K562 (cell line): ENCODE results near the gene TENM3. TPM values are rescaled to one million over a fixed set of nuclear protein-coding genes. Genes with fewer than 3 reads are reported as not detected.

Experiments used
- ATAC-seq: fragments of 200-7000 bp; cut with Tn5 transposase; 3 replicates; pipeline ENCODE4 v1.9.1; 2020; ENCODE audit warnings: moderate library complexity
- BruUV-seq: library from RNA; stranded (reverse); fragments of 400-500 nt; replicated peaks from 2 replicates; lab custom pipeline; 2021; lab: Mats Ljungman, UMichigan
- CTCF ChIA-PET: fragments of 300-600 bp; formaldehyde crosslinking; extraction: SDS; loops from one replicate; lab custom pipeline; 2021; ENCODE audit warnings: low intra/inter-chr PET ratio; lab: Yijun Ruan, JAX
- POLR2A ChIA-PET: fragments of 300-600, 350-650 bp; sonication (Branson Sonifier 250); formaldehyde crosslinking; extraction: SDS; loops from one replicate; lab custom pipeline; 2021; ENCODE audit warnings: antibody characterized with exemption, inconsistent platforms; lab: Yijun Ruan, JAX
- DNase-seq, 4 experiments: peaks; one replicate each; pipeline versions ENCODE4 v3.0.0 to v3.0.0-alpha.2; 2011 to 2018; ENCODE audit warnings: low spot score in 3 of 4, mixed read lengths in 3 of 4; ENCODE audit errors: extremely low read depth in 1 of 4
- FAIRE-seq: peaks from 2 replicates; lab custom pipeline; 2011; peaks lifted over from hg19 to GRCh38; lab: Jason Lieb, UNC
- H2AFZ ChIP-seq: 2 replicates; pipeline ENCODE4 v1.6.0; 2011; ENCODE audit warnings: low read depth, low read length, control low read depth, inconsistent platforms
- H3K27ac ChIP-seq: fragments of 200-600 bp; 3 replicates; pipeline ENCODE4 v1.8.0; 2011; ENCODE audit warnings: low read depth, mild to moderate bottlenecking, control low read depth, inconsistent platforms, low read length, moderate library complexity, mixed read lengths; ENCODE audit errors: extremely low read depth
- H3K27me3 ChIP-seq, 2 experiments: fragments of 300-600 bp in 1 of 2; 2 replicates in 1 of 2; 3 replicates in 1 of 2; pipeline versions ENCODE4 v1.6.0 to v1.8.0; 2011; ENCODE audit warnings: inconsistent platforms in 2 of 2, low read length in 2 of 2, mild to moderate bottlenecking in 1 of 2, mixed read lengths in 1 of 2, moderate library complexity in 1 of 2; ENCODE audit not compliant: control insufficient read depth in 2 of 2, insufficient read depth in 2 of 2
- H3K36me3 ChIP-seq: fragments of 300-600 bp; 3 replicates; pipeline ENCODE4 v1.8.0; 2011; ENCODE audit warnings: mild to moderate bottlenecking, low read length, inconsistent platforms; ENCODE audit not compliant: control insufficient read depth, insufficient read depth
- H3K4me1 ChIP-seq, 2 experiments: fragments of 200-600 bp in 1 of 2; replicated peaks in 1 of 2; 2 replicates in 1 of 2; 3 replicates in 1 of 2; pipeline versions ENCODE4 v1.5.1 to v1.8.0; 2011; ENCODE audit warnings: inconsistent platforms in 2 of 2, low read length in 2 of 2, mild to moderate bottlenecking in 1 of 2, mixed read lengths in 1 of 2, moderate library complexity in 1 of 2; ENCODE audit not compliant: control insufficient read depth in 2 of 2, insufficient read depth in 2 of 2
- H3K4me2 ChIP-seq: 2 replicates; pipeline ENCODE4 v1.6.1; 2011; ENCODE audit warnings: low read length, control low read depth, inconsistent platforms, mixed read lengths; ENCODE audit not compliant: insufficient read depth
- H3K4me3 ChIP-seq: fragments of 200-600 bp; sonication (generic), shearing (Covaris generic); 2 replicates; pipeline ENCODE4 v1.5.1; 2016; ENCODE audit warnings: control low read depth, inconsistent platforms
- H3K79me2 ChIP-seq: fragments of 200-600 bp; 3 replicates; pipeline ENCODE4 v1.8.0; 2011; ENCODE audit warnings: low read length, inconsistent platforms; ENCODE audit not compliant: control insufficient read depth, insufficient read depth
- H3K9ac ChIP-seq, 2 experiments: 2 replicates each; pipeline versions ENCODE4 v1.6.0 to v1.6.1; 2011; ENCODE audit warnings: low read depth in 2 of 2, low read length in 2 of 2, control low read depth in 1 of 2, inconsistent platforms in 1 of 2, mild to moderate bottlenecking in 1 of 2, mixed read lengths in 1 of 2; ENCODE audit not compliant: insufficient read depth in 1 of 2
- H3K9me1 ChIP-seq: one replicate; pipeline ENCODE4 v1.6.0; 2011; ENCODE audit warnings: inconsistent platforms, mild to moderate bottlenecking, low read length, moderate library complexity; ENCODE audit not compliant: control insufficient read depth, insufficient read depth
- H3K9me3 ChIP-seq: replicated peaks from 2 replicates; pipeline ENCODE4 v1.5.1; 2011; ENCODE audit warnings: low read depth, low read length, inconsistent platforms; ENCODE audit not compliant: control insufficient read depth, insufficient read depth
- H4K20me1 ChIP-seq: replicated peaks from 2 replicates; pipeline ENCODE4 v1.6.1; 2011; ENCODE audit warnings: low read length, inconsistent platforms, mixed read lengths; ENCODE audit not compliant: control insufficient read depth, insufficient read depth
- ATF7 ChIP-seq: fragments of 450-650 bp; IDR thresholded peaks from 2 replicates; pipeline ENCODE4 v1.7.1; 2014; ENCODE audit warnings: mild to moderate bottlenecking, moderate library complexity
- BHLHE40 ChIP-seq: IDR thresholded peaks from 2 replicates; pipeline ENCODE4 v1.6.1; 2011; ENCODE audit warnings: low read length, improper control_type of control experiment
- CC2D1A ChIP-seq: fragments of 450-650 bp; IDR thresholded peaks from 2 replicates; pipeline ENCODE4 v1.6.1; 2017; ENCODE audit warnings: mild to moderate bottlenecking
- EP300 ChIP-seq: IDR thresholded peaks from 2 replicates; pipeline ENCODE4 v1.6.1; 2012; ENCODE audit warnings: low read length, improper control_type of control experiment
- GTF3C2 ChIP-seq: IDR thresholded peaks from 3 replicates; pipeline ENCODE4 v1.6.1; 2011; ENCODE audit warnings: borderline replicate concordance, mild to moderate bottlenecking, moderate library complexity; ENCODE audit not compliant: insufficient read length; ENCODE audit errors: extremely low read depth
- L3MBTL2 ChIP-seq: fragments of 450-650 bp; IDR thresholded peaks from 2 replicates; pipeline ENCODE4 v1.6.1; 2016; ENCODE audit warnings: mild to moderate bottlenecking, moderate library complexity
- MYBL2 ChIP-seq, 2 experiments: fragments of 450-650 bp in 1 of 2; sonication (generic) in 1 of 2; formaldehyde crosslinking in 1 of 2; IDR thresholded peaks; 2 replicates each; pipeline versions ENCODE4 v1.6.1 to v1.8.1; 2017 to 2022; ENCODE audit warnings: borderline replicate concordance in 1 of 2, inconsistent platforms in 1 of 2, low read depth in 1 of 2, mild to moderate bottlenecking in 1 of 2, missing genetic modification reagents in 1 of 2, moderate library complexity in 1 of 2
- NFYB ChIP-seq: IDR thresholded peaks from 2 replicates; pipeline ENCODE4 v1.6.1; 2011; ENCODE audit warnings: mild to moderate bottlenecking, moderate library complexity; ENCODE audit not compliant: insufficient read length; ENCODE audit errors: extremely low read depth
- NR3C1 ChIP-seq: sonication (generic); formaldehyde crosslinking; IDR thresholded peaks from 2 replicates; pipeline ENCODE4 v1.8.1; 2022; ENCODE audit warnings: missing genetic modification reagents
- SP1 ChIP-seq: sonication (generic); formaldehyde crosslinking; IDR thresholded peaks from 2 replicates; pipeline ENCODE4 v1.8.1; 2022; ENCODE audit warnings: mild to moderate bottlenecking, missing genetic modification reagents
- VEZF1 ChIP-seq: fragments of 200-800 bp; sonication (Bioruptor generic); IDR thresholded peaks from 2 replicates; pipeline ENCODE4 v1.6.1; 2017; ENCODE audit warnings: missing genetic modification characterization, missing compliant biosample characterization
- ZMIZ1 ChIP-seq, 2 experiments: fragments of 150-350 bp in 1 of 2; IDR thresholded peaks; 2 replicates each; pipeline ENCODE4 v1.6.1; 2012 to 2016; ENCODE audit warnings: low read depth in 2 of 2, low read length in 2 of 2, mild to moderate bottlenecking in 1 of 2, moderate library complexity in 1 of 2
- ZNF133 ChIP-seq: fragments of 250-450 bp; sonication (Bioruptor Pico); IDR thresholded peaks from 2 replicates; pipeline ENCODE4 v1.4.0; 2020; ENCODE audit warnings: mild to moderate bottlenecking
- ZNF384 ChIP-seq: IDR thresholded peaks from 2 replicates; pipeline ENCODE4 v1.6.1; 2012; ENCODE audit warnings: low read depth, low read length, improper control_type of control experiment
- WGBS: fragments of 100-300 bp; shearing (Covaris generic); methylation state at CpG from one replicate; pipeline ENCODE4 v1.1.6; 2016; ENCODE audit warnings: low coverage, mixed read lengths; ENCODE audit not compliant: insufficient coverage; ENCODE audit errors: missing lambda C conversion rate; 5-methylcytosine and 5-hydroxymethylcytosine counted together
- in situ Hi-C: fragments of 300-500 bp; cut with MboI; formaldehyde crosslinking; loops from 4 replicates; pipeline ENCODE4 v1.15.0; 2018; ENCODE audit warnings: inconsistent platforms, mixed read lengths
- intact Hi-C: fragments of 100-400 bp; cut with micrococcal nuclease; formaldehyde crosslinking; loops from 2 replicates; pipeline ENCODE4 v1.14.2; 2022
- polyA plus RNA-seq, 8 experiments: library from polyadenylated mRNA; depleted of rRNA in 4 of 8; stranded (reverse) in 5 of 8; unstranded in 3 of 8; fragments of >200 nt; fragmentation: Nextera tagmentation in 2 of 8; fragmentation: Illumina TruSeq in 1 of 8; extraction: Ambion mirVana in 2 of 8; extraction: Trizol in 1 of 8; gene quantifications; 2 replicates each; pipeline versions ENCODE4 v1.2.1 to v1.2.3, GENCODE V29; 2011 to 2014; ENCODE audit warnings: inconsistent platforms in 1 of 8, missing spikeins in 1 of 8
- total RNA-seq, 7 experiments: library from RNA; depleted of rRNA in 6 of 7; stranded (reverse); fragments of >200 nt in 6 of 7; fragmentation: Illumina TruSeq in 2 of 7; extraction: Trizol in 2 of 7; gene quantifications; 2 replicates each; pipeline versions ENCODE4 v1.2.1 to v1.2.3, GENCODE V29; 2011 to 2021; ENCODE audit warnings: low replicate concordance in 1 of 7

TENM3 gene
- total and polyA plus RNA-seq, 9 of the 15 experiments (the other 6 are each of a cell fraction or from before 2014, with no cell fraction given), result 0.01 to 0.02 TPM; not detected in 7

GRCh38 chr4:182230256-182230655, 12.9 kb upstream of the TENM3 start:
- CTCF ChIA-PET, result no interaction called here
- no peak overlapping the region for H3K27ac ChIP-seq
- DNase-seq, result no peak
- H3K4me1 ChIP-seq, result no peaks in the 10 kb centered on the region
- no peaks in the 10 kb centered on the region for H3K9me1 ChIP-seq
- H2AFZ ChIP-seq, result no peak overlapping the region
- BruUV-seq, result no TSS peak
- intact Hi-C loops (no loop called here), in situ Hi-C loops (no loop called here)
- H3K9ac ChIP-seq, result no peak overlapping the region
- H4K20me1 ChIP-seq, result no peaks in the 10 kb centered on the region
- H3K79me2 ChIP-seq, result no peaks in the 10 kb centered on the region
- ATAC-seq, result no peak
- WGBS, result 0% methylated on average over 11 of the region's 11 CpGs
- H3K9me3 ChIP-seq, result no peaks in the 10 kb centered on the region
- H3K27me3 ChIP-seq, result peaks cover 0 to 4% of the 10 kb centered on the region in 2 experiments; a peak in 1 of 5 replicates
- no peak overlapping the region for H3K4me3 ChIP-seq
- FAIRE-seq, result no peak
- no peaks in the 10 kb centered on the region for H3K36me3 ChIP-seq
- POLR2A ChIA-PET, result interaction anchor here (0.6 kb wide), 1 partner anchor 879 kb away, joined by 4 read pairs; no protein-coding TSS in a partner anchor
- H3K4me2 ChIP-seq, result no peak overlapping the region
- TF ChIP-seq ZNF133 (CRISPR knock-in tag) (no peak), GTF3C2 (no peak), NFYB (no peak), ZMIZ1 (IDR thresholded peaks at IDR 0.05; ENCODE audit: low read depth in 2 of 2, low read length in 2 of 2) (no peak), ATF7 (no peak), EP300 (no peak), ZNF384 (no peak), VEZF1 (CRISPR knock-in tag) (no peak), CC2D1A (no peak), SP1 (CRISPR knock-in tag) (no peak), NR3C1 (no peak), MYBL2 (IDR thresholded peaks at IDR 0.05; ENCODE audit: low read depth) (no peak), MYBL2 (CRISPR knock-in tag; IDR thresholded peaks at IDR 0.05; ENCODE audit: borderline replicate concordance) (no peak), BHLHE40 (no peak), L3MBTL2 (no peak)
